Progenitor cell of endocrine pancreas (in vitro differentiated cells): Measurements from ENCODE around the gene KLHL28. TPM values are rescaled to one million over a fixed set of nuclear protein-coding genes. Genes with fewer than 3 reads are reported as not detected.

ENCODE experiments used
- DNase-seq: peaks from one replicate; pipeline ENCODE4 v3.0.0; 2021; ENCODE audit warnings: low spot score; ENCODE audit not compliant: unreplicated experiment
- H3K27ac Mint-ChIP-seq: 2 replicates; pipeline ENCODE4 v1.8.0; 2021; ENCODE audit warnings: mild to moderate bottlenecking, moderate library complexity, mixed read lengths
- H3K27me3 Mint-ChIP-seq: 2 replicates; pipeline ENCODE4 v1.8.0; 2021; ENCODE audit warnings: mixed read lengths
- H3K36me3 Mint-ChIP-seq: 2 replicates; pipeline ENCODE4 v1.8.0; 2022; ENCODE audit warnings: mixed read lengths; ENCODE audit not compliant: insufficient read depth
- H3K4me1 Mint-ChIP-seq: 2 replicates; pipeline ENCODE4 v1.8.0; 2021; ENCODE audit warnings: low read depth, mixed read lengths
- H3K4me3 Mint-ChIP-seq: 2 replicates; pipeline ENCODE4 v1.8.0; 2021; ENCODE audit warnings: low read depth, mild to moderate bottlenecking, moderate library complexity, mixed read lengths
- H3K9me3 Mint-ChIP-seq: 2 replicates; pipeline ENCODE4 v1.8.0; 2021; ENCODE audit warnings: low read depth, mixed read lengths
- total RNA-seq: library from RNA; stranded (reverse); gene quantifications from 2 replicates; pipeline ENCODE4 v1.2.1, GENCODE V29; 2021
- TF ChIP-seq, protein P1 (sequence below): fragments of 200-600 bp; sonication (generic); IDR thresholded peaks from one replicate; pipeline ENCODE4 v1.5.0; 2021; ENCODE audit warnings: antibody characterized with exemption, mild to moderate bottlenecking; ENCODE audit not compliant: unreplicated experiment

Gene KLHL28
- total RNA-seq, 1 donor from 2014 or later: 17.9 TPM

- TF ChIP-seq, protein P1, sequence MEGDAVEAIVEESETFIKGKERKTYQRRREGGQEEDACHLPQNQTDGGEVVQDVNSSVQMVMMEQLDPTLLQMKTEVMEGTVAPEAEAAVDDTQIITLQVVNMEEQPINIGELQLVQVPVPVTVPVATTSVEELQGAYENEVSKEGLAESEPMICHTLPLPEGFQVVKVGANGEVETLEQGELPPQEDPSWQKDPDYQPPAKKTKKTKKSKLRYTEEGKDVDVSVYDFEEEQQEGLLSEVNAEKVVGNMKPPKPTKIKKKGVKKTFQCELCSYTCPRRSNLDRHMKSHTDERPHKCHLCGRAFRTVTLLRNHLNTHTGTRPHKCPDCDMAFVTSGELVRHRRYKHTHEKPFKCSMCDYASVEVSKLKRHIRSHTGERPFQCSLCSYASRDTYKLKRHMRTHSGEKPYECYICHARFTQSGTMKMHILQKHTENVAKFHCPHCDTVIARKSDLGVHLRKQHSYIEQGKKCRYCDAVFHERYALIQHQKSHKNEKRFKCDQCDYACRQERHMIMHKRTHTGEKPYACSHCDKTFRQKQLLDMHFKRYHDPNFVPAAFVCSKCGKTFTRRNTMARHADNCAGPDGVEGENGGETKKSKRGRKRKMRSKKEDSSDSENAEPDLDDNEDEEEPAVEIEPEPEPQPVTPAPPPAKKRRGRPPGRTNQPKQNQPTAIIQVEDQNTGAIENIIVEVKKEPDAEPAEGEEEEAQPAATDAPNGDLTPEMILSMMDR: no peak
- peaks cover 3% of the 10 kb centered on the region for H3K36me3 Mint-ChIP-seq
- no peaks in the 10 kb centered on the region for H3K27me3 Mint-ChIP-seq
- no peaks in the 10 kb centered on the region for H3K4me1 Mint-ChIP-seq
- H3K4me3 Mint-ChIP-seq: no peak overlapping the region
- no peaks in the 10 kb centered on the region for H3K9me3 Mint-ChIP-seq
- no peak overlapping the region for H3K27ac Mint-ChIP-seq
- DNase-seq: no peak
Measured at GRCh38 chr14:44928793-44929192, 33.0 kb downstream of the KLHL28 start.

GRCh38 chr14:44914849-44915248 is 46.9 kb downstream of the KLHL28 start:
- H3K36me3 Mint-ChIP-seq: no peaks in the 10 kb centered on the region

DNA sequence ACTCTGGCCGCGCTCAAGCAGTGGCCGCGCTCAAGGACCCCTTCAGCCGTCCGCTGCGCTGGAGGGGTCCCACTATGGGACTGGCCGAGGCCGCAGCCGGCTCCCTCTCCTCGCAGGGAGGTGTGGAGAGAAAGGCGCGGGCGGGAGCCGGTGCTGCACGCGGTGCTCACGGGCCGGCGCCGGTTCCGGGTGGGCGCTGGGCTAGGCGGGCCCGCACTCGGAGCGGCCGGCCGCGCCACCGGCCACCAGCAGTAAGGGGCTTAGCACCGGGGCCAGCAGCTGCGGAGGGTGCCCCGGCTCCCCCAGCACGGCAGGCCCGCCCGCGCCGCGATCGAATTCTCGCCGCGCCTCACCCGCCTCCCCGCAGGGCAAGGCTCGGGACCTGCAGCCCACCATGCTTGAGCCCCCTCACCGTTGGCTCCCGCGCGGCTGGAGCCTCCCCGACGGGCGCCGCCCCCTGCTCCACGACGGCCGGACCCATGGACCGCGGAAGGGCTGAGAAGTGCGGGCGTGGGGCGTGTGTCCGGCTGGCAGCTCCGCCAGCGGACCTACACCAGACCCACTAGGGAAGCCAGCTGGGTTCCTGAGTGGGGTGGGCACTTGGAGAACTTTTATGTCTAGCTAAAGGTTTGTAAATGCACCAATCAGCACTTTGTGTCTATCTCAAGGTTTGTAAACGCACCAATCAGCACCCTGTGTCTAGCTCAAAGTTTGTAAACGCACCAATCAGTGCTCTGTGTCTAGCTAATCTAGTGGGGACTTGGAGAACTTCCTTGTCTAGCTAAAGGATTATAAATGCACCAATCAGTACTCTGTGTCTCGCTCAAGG is 49.5 kb downstream of the KLHL28 start:
- no peak for DNase-seq
- H3K9me3 Mint-ChIP-seq: no peaks in the 10 kb centered on the region
- H3K36me3 Mint-ChIP-seq: no peaks in the 10 kb centered on the region
- TF ChIP-seq, protein P1: no peak
- no peaks in the 10 kb centered on the region for H3K27me3 Mint-ChIP-seq
- no peak overlapping the region for H3K27ac Mint-ChIP-seq
- no peaks in the 10 kb centered on the region for H3K4me1 Mint-ChIP-seq
- no peak overlapping the region for H3K4me3 Mint-ChIP-seq

More at GRCh38 chr14:44914849-44915248, 46.9 kb downstream of the KLHL28 start:
- Mint-ChIP-seq H3K9me3 (no peaks in the 10 kb centered on the region), H3K27ac (no peak overlapping the region), H3K4me3 (no peak overlapping the region), H3K27me3 (no peaks in the 10 kb centered on the region), H3K4me1 (no peaks in the 10 kb centered on the region)
- TF ChIP-seq, protein P1: no peak
- no peak for DNase-seq

DNA sequence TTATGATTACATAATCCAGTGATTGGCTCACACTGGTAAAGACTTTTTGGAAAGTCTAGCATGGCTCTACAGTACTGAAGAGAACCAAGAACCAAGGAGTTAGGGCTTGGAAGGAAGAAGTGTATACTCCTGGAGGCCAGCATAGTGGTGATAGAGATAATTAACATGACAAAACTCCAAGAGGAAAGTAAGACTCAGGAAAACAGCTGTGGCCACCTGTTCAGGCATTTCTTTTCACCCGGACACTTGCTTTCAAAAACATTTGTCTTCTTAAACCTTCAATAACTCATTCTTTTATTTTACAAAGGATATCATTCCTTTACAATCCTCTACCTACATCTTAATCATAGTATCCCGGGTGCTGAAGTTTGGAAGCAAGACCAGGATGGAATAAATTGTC is 50.9 kb downstream of the KLHL28 start:
- H3K4me3 Mint-ChIP-seq: no peak overlapping the region
- no peak overlapping the region for H3K27ac Mint-ChIP-seq
- no peaks in the 10 kb centered on the region for H3K36me3 Mint-ChIP-seq
- no peaks in the 10 kb centered on the region for H3K4me1 Mint-ChIP-seq
- TF ChIP-seq, protein P1: no peak
- no peaks in the 10 kb centered on the region for H3K27me3 Mint-ChIP-seq
- no peak for DNase-seq
- H3K9me3 Mint-ChIP-seq: no peaks in the 10 kb centered on the region

- Mint-ChIP-seq H3K36me3 (peaks cover 1% of the 10 kb centered on the region), H3K4me3 (no peak overlapping the region), H3K27me3 (no peaks in the 10 kb centered on the region), H3K9me3 (no peaks in the 10 kb centered on the region), H3K27ac (no peak overlapping the region), H3K4me1 (peaks cover 7% of the 10 kb centered on the region)
- TF ChIP-seq, protein P1: no peak
- no peak for DNase-seq
Measured at GRCh38 chr14:44901696-44902095, 60.1 kb downstream of the KLHL28 start.
